GM23338 (cell line): ENCODE data around the gene TAF4. TPM values are rescaled to one million over a fixed set of nuclear protein-coding genes. Genes with fewer than 3 reads are reported as not detected.

Experiments
- ATAC-seq: fragments of 200-7000 bp; cut with Tn5 transposase; 3 replicates; pipeline ENCODE4 v1.9.1; 2020
- DNase-seq: peaks from one replicate; pipeline ENCODE4 v3.0.0-alpha.2; 2015; ENCODE audit warnings: low spot score
- H2AFZ ChIP-seq: fragments of 200-600 bp; sonication (generic); 2 replicates; pipeline ENCODE4 v1.8.0; 2016; ENCODE audit warnings: antibody characterized with exemption, mild to moderate bottlenecking, moderate library complexity
- H3F3A ChIP-seq: fragments of 200-600 bp; sonication (generic); replicated peaks from 2 replicates; pipeline ENCODE4 v1.8.0; 2017; ENCODE audit warnings: antibody characterized with exemption, mixed run types, low read depth
- H3K27ac ChIP-seq: fragments of 200-600 bp; sonication (generic); 2 replicates; pipeline ENCODE4 v1.6.1; 2016; ENCODE audit warnings: low read depth
- H3K27me3 ChIP-seq: fragments of 200-600 bp; sonication (generic); 2 replicates; pipeline ENCODE4 v1.8.0; 2016; ENCODE audit warnings: mild to moderate bottlenecking, mixed run types, moderate library complexity; ENCODE audit not compliant: insufficient read depth
- H3K36me3 ChIP-seq: fragments of 200-600 bp; sonication (generic); 2 replicates; pipeline ENCODE4 v1.8.0; 2016; ENCODE audit warnings: mild to moderate bottlenecking; ENCODE audit not compliant: insufficient read depth
- H3K4me1 ChIP-seq: fragments of 200-600 bp; sonication (generic); 2 replicates; pipeline ENCODE4 v1.8.0; 2016; ENCODE audit warnings: mild to moderate bottlenecking, moderate library complexity; ENCODE audit not compliant: insufficient read depth
- H3K4me2 ChIP-seq: fragments of 200-600 bp; sonication (generic); 2 replicates; pipeline ENCODE4 v1.7.1; 2017; ENCODE audit warnings: mixed run types
- H3K4me3 ChIP-seq: fragments of 200-600 bp; sonication (generic); 2 replicates; pipeline ENCODE4 v1.6.1; 2016; ENCODE audit warnings: mixed run types
- H3K79me2 ChIP-seq: fragments of 200-600 bp; sonication (generic); replicated peaks from 2 replicates; pipeline ENCODE4 v1.8.0; 2017; ENCODE audit warnings: mild to moderate bottlenecking; ENCODE audit not compliant: insufficient read depth
- H3K9me2 ChIP-seq: fragments of 200-600 bp; sonication (generic); 2 replicates; pipeline ENCODE4 v1.8.0; 2017; ENCODE audit not compliant: insufficient read depth
- H4K20me1 ChIP-seq: fragments of 200-600 bp; sonication (generic); replicated peaks from 2 replicates; pipeline ENCODE4 v1.8.0; 2017; ENCODE audit warnings: mild to moderate bottlenecking; ENCODE audit not compliant: insufficient read depth
- H3K27ac Mint-ChIP-seq: 2 replicates; pipeline ENCODE4 v1.8.0; 2020; ENCODE audit warnings: inconsistent platforms, mild to moderate bottlenecking, moderate library complexity, mixed read lengths
- H3K27me3 Mint-ChIP-seq: 3 replicates; pipeline ENCODE4 v1.8.0; 2022; ENCODE audit warnings: low read depth, mild to moderate bottlenecking, moderate library complexity, mixed read lengths, inconsistent platforms; ENCODE audit not compliant: insufficient read depth, poor library complexity
- H3K36me3 Mint-ChIP-seq: 3 replicates; pipeline ENCODE4 v1.8.0; 2021; ENCODE audit warnings: low read depth, mild to moderate bottlenecking, inconsistent platforms, moderate library complexity, mixed read lengths
- H3K4me1 Mint-ChIP-seq: 3 replicates; pipeline ENCODE4 v1.8.0; 2020; ENCODE audit warnings: mild to moderate bottlenecking, inconsistent platforms, mixed read lengths
- H3K4me3 Mint-ChIP-seq: 3 replicates; pipeline ENCODE4 v1.8.0; 2021; ENCODE audit warnings: moderate library complexity, mild to moderate bottlenecking, inconsistent platforms, mixed read lengths
- H3K9me3 Mint-ChIP-seq: 3 replicates; pipeline ENCODE4 v1.8.0; 2020; ENCODE audit warnings: moderate library complexity, mild to moderate bottlenecking, inconsistent platforms, mixed read lengths
- CREB1 ChIP-seq: fragments of 250-450 bp; sonication (Bioruptor Pico); IDR thresholded peaks from 2 replicates; pipeline ENCODE4 v1.5.0; 2020; ENCODE audit warnings: low read depth, mild to moderate bottlenecking, moderate library complexity
- CTCF ChIP-seq, 2 experiments: fragments of 200-600 bp in 1 of 2; sonication (generic) in 1 of 2; conservative IDR thresholded peaks; 2 replicates each; pipeline versions ENCODE4 v1.5.1 to v1.6.1; 2016 to 2017; ENCODE audit warnings: antibody characterized with exemption in 2 of 2, low read depth in 2 of 2, mild to moderate bottlenecking in 2 of 2, moderate library complexity in 1 of 2
- EZH2 ChIP-seq: fragments of 200-600 bp; sonication (generic); IDR thresholded peaks from one replicate; pipeline ENCODE4 v1.8.0; 2017; ENCODE audit warnings: antibody characterized with exemption, mild to moderate bottlenecking, low read depth; ENCODE audit not compliant: unreplicated experiment
- JUNB ChIP-seq: IDR thresholded peaks from one replicate; pipeline ENCODE4 v1.6.1; 2016; ENCODE audit warnings: antibody characterized with exemption; ENCODE audit not compliant: unreplicated experiment
- NANOG ChIP-seq: IDR thresholded peaks from 2 replicates; pipeline ENCODE4 v1.6.1; 2016; ENCODE audit warnings: antibody characterized with exemption, borderline replicate concordance
- ZNF331 ChIP-seq: fragments of 250-450 bp; sonication (Bioruptor Pico); IDR thresholded peaks from 2 replicates; pipeline ENCODE4 v1.5.0; 2020; ENCODE audit warnings: low read depth, mild to moderate bottlenecking, moderate library complexity
- ZNF462 ChIP-seq: fragments of 250-450 bp; sonication (Bioruptor Pico); IDR thresholded peaks from 2 replicates; pipeline ENCODE4 v1.5.0; 2020; ENCODE audit warnings: mild to moderate bottlenecking, moderate library complexity
- polyA plus RNA-seq: library from polyadenylated mRNA; unstranded; fragments of >200 nt; fragmentation: Nextera tagmentation; extraction: Ambion mirVana; gene quantifications from 2 replicates; pipeline ENCODE4 v1.2.1, GENCODE V29; 2016
- total RNA-seq: library from RNA; depleted of rRNA; stranded (reverse); fragments of >200 nt; shearing (Covaris generic); gene quantifications from 2 replicates; pipeline ENCODE4 v1.2.3, GENCODE V29; 2014

The TAF4 gene
- total and polyA plus RNA-seq, 2 experiments from 2014 or later = 7.2 to 60.0 TPM

GRCh38 chr20:62068997-62069396 lies 3.3 kb upstream of the TAF4 start:
- H3K9me2 ChIP-seq = no peaks in the 10 kb centered on the region
- DNase-seq = peak; percentile 50
- no peak overlapping the region for H2AFZ ChIP-seq
- no peaks in the 10 kb centered on the region for H3K27me3 ChIP-seq
- H3K4me2 ChIP-seq = no peak overlapping the region
- no peaks in the 10 kb centered on the region; the same call in 1 of the 2 replicates for H4K20me1 ChIP-seq
- H3K36me3 Mint-ChIP-seq = peaks cover 13% of the 10 kb centered on the region; the same call in 2 of the 3 replicates
- no peak overlapping the region for H3K4me3 ChIP-seq
- ATAC-seq = no peak; the same call in 2 of the 3 replicates
- H3K4me1 Mint-ChIP-seq = peaks cover 16% of the 10 kb centered on the region
- TF ChIP-seq CTCF (conservative IDR thresholded peaks at IDR 0.05; ENCODE audit: low read depth in 2 of 2) = peak; percentile 13 to 27; a peak in 1 of 4 replicates
- no peak for TF ChIP-seq ZNF331 (CRISPR knock-in tag)
- peaks cover 5% of the 10 kb centered on the region; the same call in 1 of the 2 replicates for H3F3A ChIP-seq
- no peak overlapping the region for H3K27ac ChIP-seq
- H3K9me3 Mint-ChIP-seq = peaks cover 32% of the 10 kb centered on the region
- H3K36me3 ChIP-seq = no peaks in the 10 kb centered on the region
- H3K27me3 Mint-ChIP-seq = peaks cover 16% of the 10 kb centered on the region
- H3K4me3 Mint-ChIP-seq = no peak overlapping the region
- peaks cover 17% of the 10 kb centered on the region for H3K4me1 ChIP-seq
- H3K79me2 ChIP-seq = peaks cover 13% of the 10 kb centered on the region
- no peak overlapping the region for H3K27ac Mint-ChIP-seq

- Histone ChIP-seq H3K36me3 (no peaks in the 10 kb centered on the region), H3K9me2 (no peaks in the 10 kb centered on the region), H3K27ac (no peak overlapping the region), H3F3A (peaks cover 5% of the 10 kb centered on the region; the same call in 1 of the 2 replicates), H3K27me3 (no peaks in the 10 kb centered on the region), H3K4me1 (peaks cover 27% of the 10 kb centered on the region), H3K4me3 (peak overlapping the region; percentile 74), H2AFZ (no peak overlapping the region), H3K79me2 (peaks cover 26% of the 10 kb centered on the region), H4K20me1 (peaks cover 11% of the 10 kb centered on the region; the same call in 1 of the 2 replicates), H3K4me2 (peak overlapping the region; percentile 89)
- Mint-ChIP-seq H3K9me3 (peaks cover 19% of the 10 kb centered on the region), H3K4me1 (peaks cover 27% of the 10 kb centered on the region), H3K4me3 (peak overlapping the region; percentile 87), H3K27ac (peak overlapping the region; percentile 96), H3K36me3 (peaks cover 8% of the 10 kb centered on the region; the same call in 2 of the 3 replicates), H3K27me3 (peaks cover 16% of the 10 kb centered on the region)
- no peak for TF ChIP-seq NANOG
- TF ChIP-seq ZNF462 = no peak
- no peak for TF ChIP-seq JUNB
- TF ChIP-seq ZNF331 (CRISPR knock-in tag) = no peak
- no peak for TF ChIP-seq CREB1 (CRISPR knock-in tag)
- no peak for TF ChIP-seq EZH2
- DNase-seq (no peak), ATAC-seq (no peak)
These were observed 2.0 kb upstream of the TAF4 start for GRCh38 chr20:62067547-62068260.
